ENCODE results near the gene ELOVL6. TPM values are rescaled to one million over a fixed set of nuclear protein-coding genes. Genes with fewer than 3 reads are reported as not detected.

ELOVL6 gene
- total RNA-seq, 1 donor from 2014 or later, result 25.5 TPM

DNA sequence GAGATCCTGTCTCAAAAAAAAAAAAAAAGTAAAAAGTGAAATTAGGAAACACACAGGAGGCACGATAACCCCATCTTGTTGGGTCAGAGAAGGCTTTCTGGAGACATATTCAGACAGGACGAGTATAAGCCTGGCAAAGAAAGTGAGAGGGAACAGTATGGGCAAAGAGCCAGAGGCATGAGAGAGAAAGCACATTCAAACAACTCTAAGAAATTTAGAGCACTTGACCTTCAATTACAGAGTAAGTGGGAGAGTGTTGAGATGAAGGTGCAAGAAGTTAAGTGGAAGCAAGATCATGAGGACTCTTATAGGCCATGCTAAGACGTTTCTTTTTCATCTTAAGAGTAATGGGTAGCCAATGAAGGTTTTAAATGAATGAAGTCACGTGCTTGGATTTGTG lies 70.4 kb downstream of the ELOVL6 start:
- FAIRE-seq (no peak), DNase-seq (ENCODE audit: low read depth) (no peak)
- no peaks in the 10 kb centered on the region for H3K27me3 ChIP-seq (ENCODE audit: insufficient read depth, low read length)
- H3K4me1 ChIP-seq (ENCODE audit: insufficient read depth, low read length), result no peaks in the 10 kb centered on the region
- H3K27ac Mint-ChIP-seq (ENCODE audit: unreplicated experiment), result no peak overlapping the region
- H3K4me3 Mint-ChIP-seq (ENCODE audit: unreplicated experiment), result no peak overlapping the region
- no peak overlapping the region for H2AFZ ChIP-seq (ENCODE audit: low read depth, low read length)
- no peaks in the 10 kb centered on the region for H3K36me3 ChIP-seq (ENCODE audit: insufficient read depth, low read length)
- H3K27me3 Mint-ChIP-seq (ENCODE audit: low read depth, unreplicated experiment), result no peaks in the 10 kb centered on the region
- no peak overlapping the region for H3K9ac ChIP-seq (ENCODE audit: low read length)
- peaks cover 8% of the 10 kb centered on the region for H3K36me3 Mint-ChIP-seq (ENCODE audit: low read depth, unreplicated experiment)
- H3K4me2 ChIP-seq (ENCODE audit: low read length), result no peak overlapping the region
- no peak overlapping the region for H3K4me3 ChIP-seq (ENCODE audit: insufficient read depth, low read depth, low read length)
- TF ChIP-seq EZH2 (IDR thresholded peaks at IDR 0.05; ENCODE audit: insufficient read depth, low read length) (no peak), CTCF (IDR thresholded peaks at IDR 0.05; ENCODE audit: insufficient read depth, low read depth, low read length) (no peak)
- H3K9me3 ChIP-seq (ENCODE audit: insufficient read depth, low read depth, low read length), result no peaks in the 10 kb centered on the region
- H4K20me1 ChIP-seq (ENCODE audit: insufficient read depth, low read length), result peaks cover 3% of the 10 kb centered on the region
- no peaks in the 10 kb centered on the region for H3K4me1 Mint-ChIP-seq (ENCODE audit: low read depth, unreplicated experiment)
- H3K79me2 ChIP-seq (ENCODE audit: insufficient read depth, low read length), result no peaks in the 10 kb centered on the region
- no peaks in the 10 kb centered on the region for H3K9me3 Mint-ChIP-seq (ENCODE audit: unreplicated experiment)
- no peak overlapping the region for H3K27ac ChIP-seq (ENCODE audit: low read depth, low read length)

DNA sequence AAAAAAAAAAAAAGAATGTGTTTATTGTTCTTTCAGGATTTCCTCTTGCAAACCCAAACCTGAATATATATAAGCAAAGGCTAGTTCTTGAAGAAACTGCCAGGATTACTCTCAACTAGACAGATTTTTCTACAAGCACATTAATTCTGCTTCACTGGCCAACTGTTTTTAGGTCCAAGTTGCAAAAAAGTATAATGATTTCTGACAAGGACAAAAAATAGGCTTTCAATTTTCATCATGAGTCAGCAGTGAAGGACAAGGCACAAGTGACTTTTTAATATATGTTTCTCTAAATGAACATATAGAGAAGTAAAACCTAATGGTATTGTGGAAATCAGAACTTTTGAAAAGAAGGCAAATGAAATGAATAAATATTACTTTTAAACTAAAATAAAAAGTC lies 73.7 kb downstream of the ELOVL6 start:
- H3K4me2 ChIP-seq (ENCODE audit: low read length), result no peak overlapping the region
- Mint-ChIP-seq H3K36me3 (ENCODE audit: low read depth, unreplicated experiment) (peaks cover 5% of the 10 kb centered on the region), H3K27me3 (ENCODE audit: low read depth, unreplicated experiment) (no peaks in the 10 kb centered on the region), H3K9me3 (ENCODE audit: unreplicated experiment) (no peaks in the 10 kb centered on the region), H3K4me1 (ENCODE audit: low read depth, unreplicated experiment) (peaks cover 5% of the 10 kb centered on the region), H3K4me3 (ENCODE audit: unreplicated experiment) (no peak overlapping the region), H3K27ac (ENCODE audit: unreplicated experiment) (no peak overlapping the region)
- no peak overlapping the region for H3K27ac ChIP-seq (ENCODE audit: low read depth, low read length)
- no peak overlapping the region for H2AFZ ChIP-seq (ENCODE audit: low read depth, low read length)
- no peaks in the 10 kb centered on the region for H3K9me3 ChIP-seq (ENCODE audit: insufficient read depth, low read depth, low read length)
- DNase-seq (ENCODE audit: low read depth), result no peak
- H3K9ac ChIP-seq (ENCODE audit: low read length), result no peak overlapping the region
- no peak for FAIRE-seq
- peaks cover 4% of the 10 kb centered on the region for H3K4me1 ChIP-seq (ENCODE audit: insufficient read depth, low read length)
- H3K27me3 ChIP-seq (ENCODE audit: insufficient read depth, low read length), result no peaks in the 10 kb centered on the region
- no peak for TF ChIP-seq EZH2 (IDR thresholded peaks at IDR 0.05; ENCODE audit: insufficient read depth, low read length)
- no peak for TF ChIP-seq CTCF (IDR thresholded peaks at IDR 0.05; ENCODE audit: insufficient read depth, low read depth, low read length)
- no peaks in the 10 kb centered on the region for H4K20me1 ChIP-seq (ENCODE audit: insufficient read depth, low read length)
- H3K79me2 ChIP-seq (ENCODE audit: insufficient read depth, low read length), result no peaks in the 10 kb centered on the region
- H3K4me3 ChIP-seq (ENCODE audit: insufficient read depth, low read depth, low read length), result no peak overlapping the region
- no peaks in the 10 kb centered on the region for H3K36me3 ChIP-seq (ENCODE audit: insufficient read depth, low read length)

DNA sequence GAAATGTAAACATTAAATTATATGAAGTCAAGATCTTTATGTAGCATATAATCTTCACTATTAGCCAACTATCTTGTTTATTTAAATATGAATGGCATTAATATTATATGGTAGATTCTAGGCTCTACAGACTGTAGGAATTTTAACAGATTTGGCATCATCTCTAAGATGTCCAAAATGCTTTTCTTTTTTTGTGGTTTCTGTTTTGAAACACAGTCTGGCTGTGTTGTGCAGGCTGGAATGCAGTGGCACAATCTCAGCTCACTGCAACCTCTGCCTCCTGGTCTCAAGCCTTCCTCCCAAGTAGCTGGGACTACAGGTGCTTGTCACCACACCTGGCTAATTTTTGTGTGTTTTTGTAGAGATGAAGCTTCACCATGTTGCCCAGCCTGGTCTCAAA lies 76.2 kb downstream of the ELOVL6 start:
- Mint-ChIP-seq H3K36me3 (ENCODE audit: low read depth, unreplicated experiment) (peaks cover 3% of the 10 kb centered on the region), H3K9me3 (ENCODE audit: unreplicated experiment) (no peaks in the 10 kb centered on the region), H3K27ac (ENCODE audit: unreplicated experiment) (no peak overlapping the region), H3K27me3 (ENCODE audit: low read depth, unreplicated experiment) (no peaks in the 10 kb centered on the region), H3K4me1 (ENCODE audit: low read depth, unreplicated experiment) (peaks cover 7% of the 10 kb centered on the region), H3K4me3 (ENCODE audit: unreplicated experiment) (no peak overlapping the region)
- Histone ChIP-seq H2AFZ (ENCODE audit: low read depth, low read length) (no peak overlapping the region), H3K27me3 (ENCODE audit: insufficient read depth, low read length) (no peaks in the 10 kb centered on the region), H3K79me2 (ENCODE audit: insufficient read depth, low read length) (peaks cover 2% of the 10 kb centered on the region), H3K9me3 (ENCODE audit: insufficient read depth, low read depth, low read length) (no peaks in the 10 kb centered on the region), H4K20me1 (ENCODE audit: insufficient read depth, low read length) (no peaks in the 10 kb centered on the region), H3K36me3 (ENCODE audit: insufficient read depth, low read length) (no peaks in the 10 kb centered on the region), H3K4me3 (ENCODE audit: insufficient read depth, low read depth, low read length) (no peak overlapping the region), H3K4me2 (ENCODE audit: low read length) (no peak overlapping the region), H3K27ac (ENCODE audit: low read depth, low read length) (no peak overlapping the region), H3K4me1 (ENCODE audit: insufficient read depth, low read length) (peaks cover 6% of the 10 kb centered on the region), H3K9ac (ENCODE audit: low read length) (no peak overlapping the region)
- DNase-seq (ENCODE audit: low read depth), result no peak
- FAIRE-seq, result no peak
- TF ChIP-seq CTCF (IDR thresholded peaks at IDR 0.05; ENCODE audit: insufficient read depth, low read depth, low read length) (no peak), EZH2 (IDR thresholded peaks at IDR 0.05; ENCODE audit: insufficient read depth, low read length) (no peak)
